ENCODE measurements around the gene VSTM2A.

The VSTM2A gene

DNA sequence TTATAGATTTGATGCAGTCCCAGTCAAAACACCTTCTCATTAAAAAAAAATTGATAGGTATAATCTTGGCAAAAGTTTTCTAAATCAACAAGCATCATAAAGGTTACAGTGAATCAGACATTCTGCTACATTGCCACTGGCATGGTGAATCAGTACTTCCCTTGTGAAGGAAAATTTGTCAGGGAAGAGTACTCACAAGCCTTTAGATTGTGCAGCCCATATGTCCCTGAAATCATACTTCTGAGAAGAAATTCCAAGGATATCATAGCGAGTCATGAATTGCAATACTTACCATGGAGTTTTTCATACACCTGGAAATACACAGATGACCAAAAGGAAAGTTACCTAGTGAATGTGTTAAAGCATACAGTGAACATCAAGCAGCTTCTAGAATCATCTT lies 17.2 kb downstream of the VSTM2A start:
- no peaks in the 10 kb centered on the region for H3K79me1 ChIP-seq (ENCODE audit: low read depth, low read length)
- H2BK15ac ChIP-seq (ENCODE audit: low read length): no peak overlapping the region
- no peaks in the 10 kb centered on the region for H3K36me3 ChIP-seq (replicated peaks in 1 of 2; ENCODE audit: control insufficient read depth in 2 of 2, insufficient read depth in 2 of 2, low read length in 2 of 2)
- no peak overlapping the region for H3K4me2 ChIP-seq (ENCODE audit: insufficient read depth, low read length, poor library complexity, severe bottlenecking)
- H3K4me1 ChIP-seq (ENCODE audit: control insufficient read depth in 2 of 2, insufficient read depth in 1 of 2, low read depth in 1 of 2, low read length in 2 of 2): peaks cover 0 to 3% of the 10 kb centered on the region in 2 donors
- H4K8ac ChIP-seq (ENCODE audit: low read depth, low read length): no peak overlapping the region
- no peak overlapping the region for H2BK5ac ChIP-seq (ENCODE audit: low read length)
- H3K9ac ChIP-seq (ENCODE audit: low read depth, low read length, poor library complexity): no peak overlapping the region
- no peak overlapping the region for H2AK5ac ChIP-seq (ENCODE audit: low read depth, low read length)
- no peak overlapping the region for H3K4me3 ChIP-seq (ENCODE audit: low read length in 2 of 2)
- H2BK12ac ChIP-seq (ENCODE audit: low read length): no peak overlapping the region
- no peaks in the 10 kb centered on the region for H3K27me3 ChIP-seq (ENCODE audit: control insufficient read depth in 3 of 3, insufficient read depth in 3 of 3, low read depth in 1 of 3, low read length in 3 of 3)
- no peak overlapping the region for H3K18ac ChIP-seq (ENCODE audit: low read length)
- H3K23ac ChIP-seq (ENCODE audit: low read depth, low read length, poor library complexity): no peak overlapping the region
- no peaks in the 10 kb centered on the region for H3K9me3 ChIP-seq (replicated peaks in 1 of 2; ENCODE audit: control insufficient read depth in 2 of 2, insufficient read depth in 1 of 2, low read depth in 1 of 2, low read length in 2 of 2)
- H3K27ac ChIP-seq (replicated peaks; ENCODE audit: low read length): no peak overlapping the region
- no peak for DNase-seq (ENCODE audit: low spot score)
- no peak overlapping the region for H3K4ac ChIP-seq (ENCODE audit: low read length)
- H2AFZ ChIP-seq (ENCODE audit: low read length): no peak overlapping the region
- no peak overlapping the region for H2BK120ac ChIP-seq (ENCODE audit: low read depth, low read length)
- no peak overlapping the region for H3K14ac ChIP-seq (ENCODE audit: low read length)
- H4K91ac ChIP-seq (ENCODE audit: low read depth, low read length, poor library complexity): no peak overlapping the region
- WGBS, 2 donors (ENCODE audit: extremely low coverage in 2 of 2, insufficient read length in 2 of 2, insufficient replicate concordance in 1 of 2): no CpG with 5 or more reads among the region's 1 CpG

DNA sequence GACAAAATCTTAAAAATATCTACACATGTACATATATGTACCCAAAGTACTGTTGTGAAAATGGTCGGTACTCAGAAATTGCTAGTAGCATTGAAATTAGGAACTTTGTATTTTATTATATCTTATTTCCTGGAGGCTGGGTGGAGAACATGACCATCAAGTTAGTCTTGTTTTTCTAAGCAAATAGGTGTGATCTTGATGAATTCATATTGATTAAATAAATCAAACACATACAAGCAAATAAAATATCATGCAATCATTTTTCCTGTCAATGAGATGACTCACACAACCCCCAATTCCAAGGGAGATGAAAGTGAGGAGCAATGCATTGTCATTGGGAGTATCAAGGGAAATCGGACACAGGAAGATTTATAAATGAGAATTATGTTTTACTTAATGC lies 18.0 kb downstream of the VSTM2A start:
- H2AFZ ChIP-seq (ENCODE audit: low read length): no peak overlapping the region
- H3K4me2 ChIP-seq (ENCODE audit: insufficient read depth, low read length, poor library complexity, severe bottlenecking): no peak overlapping the region
- no peak overlapping the region for H2BK5ac ChIP-seq (ENCODE audit: low read length)
- H3K9me3 ChIP-seq (replicated peaks in 1 of 2; ENCODE audit: control insufficient read depth in 2 of 2, insufficient read depth in 1 of 2, low read depth in 1 of 2, low read length in 2 of 2): no peaks in the 10 kb centered on the region
- no peaks in the 10 kb centered on the region for H3K27me3 ChIP-seq (ENCODE audit: control insufficient read depth in 3 of 3, insufficient read depth in 3 of 3, low read depth in 1 of 3, low read length in 3 of 3)
- no peak overlapping the region for H2BK15ac ChIP-seq (ENCODE audit: low read length)
- no peak overlapping the region for H2BK12ac ChIP-seq (ENCODE audit: low read length)
- WGBS, 2 donors (ENCODE audit: extremely low coverage in 2 of 2, insufficient read length in 2 of 2, insufficient replicate concordance in 1 of 2): no CpG with 5 or more reads among the region's 2 CpGs
- no peak overlapping the region for H3K18ac ChIP-seq (ENCODE audit: low read length)
- H3K4me1 ChIP-seq (ENCODE audit: control insufficient read depth in 2 of 2, insufficient read depth in 1 of 2, low read depth in 1 of 2, low read length in 2 of 2): peaks cover 0 to 3% of the 10 kb centered on the region in 2 donors
- H2AK5ac ChIP-seq (ENCODE audit: low read depth, low read length): no peak overlapping the region
- H3K23ac ChIP-seq (ENCODE audit: low read depth, low read length, poor library complexity): no peak overlapping the region
- H4K91ac ChIP-seq (ENCODE audit: low read depth, low read length, poor library complexity): no peak overlapping the region
- no peak overlapping the region for H4K8ac ChIP-seq (ENCODE audit: low read depth, low read length)
- no peak overlapping the region for H3K4ac ChIP-seq (ENCODE audit: low read length)
- no peak for DNase-seq (ENCODE audit: low spot score)
- no peak overlapping the region for H3K14ac ChIP-seq (ENCODE audit: low read length)
- no peak overlapping the region for H3K4me3 ChIP-seq (ENCODE audit: low read length in 2 of 2)
- no peak overlapping the region for H3K27ac ChIP-seq (replicated peaks; ENCODE audit: low read length)
- H3K36me3 ChIP-seq (replicated peaks in 1 of 2; ENCODE audit: control insufficient read depth in 2 of 2, insufficient read depth in 2 of 2, low read length in 2 of 2): no peaks in the 10 kb centered on the region
- H2BK120ac ChIP-seq (ENCODE audit: low read depth, low read length): no peak overlapping the region
- H3K9ac ChIP-seq (ENCODE audit: low read depth, low read length, poor library complexity): no peak overlapping the region
- no peaks in the 10 kb centered on the region for H3K79me1 ChIP-seq (ENCODE audit: low read depth, low read length)

DNA sequence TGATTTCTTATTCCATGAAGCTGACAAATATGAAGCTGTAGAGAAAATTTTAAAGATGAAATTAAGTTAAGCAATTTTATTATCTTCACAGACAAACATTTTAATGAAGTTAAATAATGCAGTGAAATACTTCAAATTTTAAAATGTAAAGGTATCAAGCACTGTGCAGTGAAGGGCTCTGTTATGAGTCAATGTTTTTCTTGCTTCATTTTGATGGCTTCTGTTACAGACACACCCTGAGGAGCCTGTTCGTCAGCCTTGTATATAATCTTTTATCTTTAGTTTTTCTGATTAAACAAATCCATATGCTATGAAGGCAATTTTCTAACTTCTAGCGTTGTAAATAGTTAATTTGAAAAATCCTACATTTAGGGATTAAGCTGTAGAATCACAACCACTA lies 18.5 kb downstream of the VSTM2A start:
- no peak overlapping the region for H3K4ac ChIP-seq (ENCODE audit: low read length)
- H2BK5ac ChIP-seq (ENCODE audit: low read length): no peak overlapping the region
- no peak overlapping the region for H2BK120ac ChIP-seq (ENCODE audit: low read depth, low read length)
- H3K9me3 ChIP-seq (replicated peaks in 1 of 2; ENCODE audit: control insufficient read depth in 2 of 2, insufficient read depth in 1 of 2, low read depth in 1 of 2, low read length in 2 of 2): no peaks in the 10 kb centered on the region
- H3K27me3 ChIP-seq (ENCODE audit: control insufficient read depth in 3 of 3, insufficient read depth in 3 of 3, low read depth in 1 of 3, low read length in 3 of 3): no peaks in the 10 kb centered on the region
- no peak overlapping the region for H3K27ac ChIP-seq (replicated peaks; ENCODE audit: low read length)
- no peak overlapping the region for H3K14ac ChIP-seq (ENCODE audit: low read length)
- H2AFZ ChIP-seq (ENCODE audit: low read length): no peak overlapping the region
- no CpG with 5 or more reads among the region's 2 CpGs for WGBS, 2 donors (ENCODE audit: extremely low coverage in 2 of 2, insufficient read length in 2 of 2, insufficient replicate concordance in 1 of 2)
- no peak for DNase-seq (ENCODE audit: low spot score)
- no peak overlapping the region for H4K91ac ChIP-seq (ENCODE audit: low read depth, low read length, poor library complexity)
- no peak overlapping the region for H3K9ac ChIP-seq (ENCODE audit: low read depth, low read length, poor library complexity)
- H2AK5ac ChIP-seq (ENCODE audit: low read depth, low read length): no peak overlapping the region
- no peak overlapping the region for H2BK15ac ChIP-seq (ENCODE audit: low read length)
- no peak overlapping the region for H3K18ac ChIP-seq (ENCODE audit: low read length)
- H3K36me3 ChIP-seq (replicated peaks in 1 of 2; ENCODE audit: control insufficient read depth in 2 of 2, insufficient read depth in 2 of 2, low read length in 2 of 2): no peaks in the 10 kb centered on the region
- H3K4me1 ChIP-seq (ENCODE audit: control insufficient read depth in 2 of 2, insufficient read depth in 1 of 2, low read depth in 1 of 2, low read length in 2 of 2): peaks cover 0 to 3% of the 10 kb centered on the region in 2 donors
- no peak overlapping the region for H3K4me2 ChIP-seq (ENCODE audit: insufficient read depth, low read length, poor library complexity, severe bottlenecking)
- no peak overlapping the region for H3K4me3 ChIP-seq (ENCODE audit: low read length in 2 of 2)
- no peak overlapping the region for H4K8ac ChIP-seq (ENCODE audit: low read depth, low read length)
- no peak overlapping the region for H2BK12ac ChIP-seq (ENCODE audit: low read length)
- H3K23ac ChIP-seq (ENCODE audit: low read depth, low read length, poor library complexity): no peak overlapping the region
- H3K79me1 ChIP-seq (ENCODE audit: low read depth, low read length): no peaks in the 10 kb centered on the region

DNA sequence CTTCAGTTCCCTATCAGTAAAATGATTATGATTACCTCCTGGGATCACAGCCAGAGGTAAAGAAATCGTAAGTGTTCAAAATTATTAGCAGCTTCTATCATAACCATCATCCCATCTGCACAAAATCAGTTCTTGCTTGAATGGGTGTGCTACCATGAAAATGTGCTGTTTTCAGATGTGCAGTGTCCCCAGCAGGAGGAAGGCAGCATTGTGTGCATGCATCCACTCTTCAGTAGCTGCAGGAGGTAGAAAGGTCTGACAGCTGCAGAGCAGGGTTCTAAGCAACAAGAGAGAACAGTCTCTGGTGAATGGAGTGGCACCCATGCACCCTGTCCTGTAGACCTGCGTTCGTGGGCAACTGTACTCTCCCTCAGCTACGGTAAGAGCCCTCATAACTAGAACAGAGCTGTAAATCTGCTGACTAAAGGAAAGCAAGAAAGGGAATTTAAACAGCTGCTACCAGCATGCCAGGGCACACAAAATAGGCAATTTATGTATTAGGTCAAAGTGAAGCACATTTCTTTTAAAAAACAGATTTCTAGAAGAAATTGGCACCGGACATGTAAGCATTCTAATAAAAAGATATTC lies 21.2 kb downstream of the VSTM2A start:
- Histone ChIP-seq H3K4me2 (ENCODE audit: insufficient read depth, low read length, poor library complexity, severe bottlenecking) (no peak overlapping the region), H3K79me1 (ENCODE audit: low read depth, low read length) (no peaks in the 10 kb centered on the region), H3K4me3 (ENCODE audit: low read length in 2 of 2) (no peak overlapping the region), H3K27me3 (ENCODE audit: control insufficient read depth in 3 of 3, insufficient read depth in 3 of 3, low read depth in 1 of 3, low read length in 3 of 3) (no peaks in the 10 kb centered on the region), H3K18ac (ENCODE audit: low read length) (no peak overlapping the region), H3K14ac (ENCODE audit: low read length) (no peak overlapping the region), H3K9me3 (replicated peaks in 1 of 2; ENCODE audit: control insufficient read depth in 2 of 2, insufficient read depth in 1 of 2, low read depth in 1 of 2, low read length in 2 of 2) (no peaks in the 10 kb centered on the region), H4K91ac (ENCODE audit: low read depth, low read length, poor library complexity) (no peak overlapping the region), H2AFZ (ENCODE audit: low read length) (no peak overlapping the region), H3K9ac (ENCODE audit: low read depth, low read length, poor library complexity) (no peak overlapping the region), H4K8ac (ENCODE audit: low read depth, low read length) (no peak overlapping the region), H2BK15ac (ENCODE audit: low read length) (no peak overlapping the region), H3K27ac (replicated peaks; ENCODE audit: low read length) (no peak overlapping the region), H2BK12ac (ENCODE audit: low read length) (no peak overlapping the region), H3K23ac (ENCODE audit: low read depth, low read length, poor library complexity) (peak overlapping the region; percentile 81), H3K4me1 (ENCODE audit: control insufficient read depth in 2 of 2, insufficient read depth in 1 of 2, low read depth in 1 of 2, low read length in 2 of 2) (peaks cover 0 to 3% of the 10 kb centered on the region in 2 donors), H2BK5ac (ENCODE audit: low read length) (no peak overlapping the region), H3K36me3 (replicated peaks in 1 of 2; ENCODE audit: control insufficient read depth in 2 of 2, insufficient read depth in 2 of 2, low read length in 2 of 2) (no peaks in the 10 kb centered on the region), H2AK5ac (ENCODE audit: low read depth, low read length) (no peak overlapping the region), H2BK120ac (ENCODE audit: low read depth, low read length) (no peak overlapping the region), H3K4ac (ENCODE audit: low read length) (no peak overlapping the region)
- DNase-seq (ENCODE audit: low spot score): no peak
- WGBS, 2 donors (ENCODE audit: extremely low coverage in 2 of 2, insufficient read length in 2 of 2, insufficient replicate concordance in 1 of 2): no CpG with 5 or more reads among the region's 5 CpGs
